Stomach (tissue), 9 donors: ENCODE results near the gene AGMO. TPM values are rescaled to one million over a fixed set of nuclear protein-coding genes. Genes with fewer than 3 reads are reported as not detected.

Experiments used
- DNase-seq, 2 donors: peaks; one replicate each; pipeline versions ENCODE4 v3.0.0 to v3.0.0-alpha.2; 2013 to 2019
- H3K27ac ChIP-seq, 5 donors: fragments of 200-600 bp in 4 of 5; sonication (generic) in 4 of 5; one replicate each; pipeline ENCODE4 v1.5.1; 2013 to 2019; ENCODE audit warnings: mild to moderate bottlenecking in 1 of 5, moderate library complexity in 1 of 5
- H3K27me3 ChIP-seq, 3 donors: fragments of 200-600 bp; sonication (generic); one replicate each; pipeline ENCODE4 v1.5.1; 2017 to 2019; ENCODE audit warnings: mixed run types in 1 of 3
- H3K36me3 ChIP-seq, 4 donors: fragments of 200-600 bp; sonication (generic); 1 replicate in 3 of 4; 2 replicates in 1 of 4; pipeline ENCODE4 v1.5.1; 2016 to 2019
- H3K4me1 ChIP-seq, 4 donors: fragments of 200-600 bp; sonication (generic); one replicate each; pipeline ENCODE4 v1.5.1; 2016 to 2019
- H3K4me3 ChIP-seq, 4 donors: fragments of 200-600 bp; sonication (generic) in 3 of 4; one replicate each; pipeline ENCODE4 v1.5.1; 2016 to 2019; ENCODE audit warnings: mild to moderate bottlenecking in 1 of 4
- H3K9me3 ChIP-seq, 4 donors: fragments of 200-600 bp; sonication (generic); one replicate each; pipeline ENCODE4 v1.5.1; 2016 to 2019
- CTCF ChIP-seq, 7 experiments: fragments of 450-650 bp in 4 of 7; fragments of 200-600 bp in 3 of 7; sonication (generic) in 3 of 7; IDR thresholded peaks; one replicate each; pipeline ENCODE4 v1.5.1; 2016 to 2019; ENCODE audit warnings: antibody characterized with exemption in 7 of 7, control low read depth in 2 of 7, mild to moderate bottlenecking in 1 of 7
- EP300 ChIP-seq: sonication (generic); formaldehyde crosslinking; IDR thresholded peaks from one replicate; pipeline ENCODE4 v1.6.1; 2017; ENCODE audit warnings: antibody characterized with exemption
- POLR2A ChIP-seq, 4 donors: fragments of 450-650 bp; IDR thresholded peaks; one replicate each; pipeline ENCODE4 v1.6.1; 2016; ENCODE audit warnings: antibody characterized with exemption in 4 of 4, control low read depth in 2 of 4, mild to moderate bottlenecking in 1 of 4, moderate library complexity in 1 of 4
- POLR2AphosphoS5 ChIP-seq, 3 donors: sonication (generic); formaldehyde crosslinking; IDR thresholded peaks; one replicate each; pipeline ENCODE4 v1.6.1; 2016; ENCODE audit warnings: antibody characterized with exemption in 3 of 3
- WGBS, 5 donors: extraction: QIAGEN DNeasy Blood & Tissue Kit in 3 of 5; methylation state at CpG; one replicate each; pipeline versions ENCODE4 v1.1.5 to v1.1.7; 2013 to 2018; 5-methylcytosine and 5-hydroxymethylcytosine counted together
- intact Hi-C: fragments of 100-400 bp; cut with DNase I; formaldehyde crosslinking; loops from one replicate; pipeline ENCODE4 v1.15.1; 2023; ENCODE audit warnings: low total_unique reads
- polyA plus RNA-seq, 3 donors: library from polyadenylated mRNA; stranded (reverse); fragments of 200-250 nt; gene quantifications; one replicate each; pipeline ENCODE4 v1.2.3, GENCODE V29; 2013
- total RNA-seq, 5 donors: library from RNA; depleted of rRNA; stranded (reverse); fragments of >200 nt; gene quantifications; one replicate each; pipeline versions ENCODE4 v1.1.0 to v1.2.3, GENCODE V29; 2014 to 2016
- donor health status: healthy with polysubstance abuse.
- donor health status: Bipolar disorder and iron deficiency.
- donor health status: healthy.

Gene AGMO
- total and polyA plus RNA-seq, 8 donors = 0.03 to 33.0 (median 5.0) TPM; not detected in 5

GRCh38 chr7:15252181-15252580 lies 309.6 kb downstream of the AGMO start:
- WGBS, 5 donors = 73 to 100% (median 96%) methylated on average over 1 of the region's 1 CpG

GRCh38 chr7:15248514-15248913 lies 313.3 kb downstream of the AGMO start:
- Histone ChIP-seq H3K36me3 (no peaks in the 10 kb centered on the region), H3K4me3 (no peak overlapping the region), H3K9me3 (no peaks in the 10 kb centered on the region), H3K27me3 (no peaks in the 10 kb centered on the region), H3K4me1 (no peaks in the 10 kb centered on the region), H3K27ac (no peak overlapping the region)
- WGBS, 5 donors = 57 to 83% (median 64%) methylated on average over 2 of the region's 2 CpGs
- intact Hi-C loops = no loop called here
- TF ChIP-seq POLR2AphosphoS5 (IDR thresholded peaks at IDR 0.05) (no peak), POLR2A (IDR thresholded peaks at IDR 0.05) (no peak), EP300 (no peak), CTCF (IDR thresholded peaks at IDR 0.05) (no peak)
- no peak for DNase-seq

More at GRCh38 chr7:15252181-15252580, 309.6 kb downstream of the AGMO start:
- TF ChIP-seq CTCF (IDR thresholded peaks at IDR 0.05) (no peak), POLR2AphosphoS5 (IDR thresholded peaks at IDR 0.05) (no peak)
- no peak for DNase-seq
- peaks cover 0 to 7% (median 0%) of the 10 kb centered on the region in 4 donors for H3K9me3 ChIP-seq
- intact Hi-C loops = no loop called here
- H3K27ac ChIP-seq = no peak overlapping the region
- H3K4me1 ChIP-seq = no peaks in the 10 kb centered on the region
- H3K36me3 ChIP-seq = no peaks in the 10 kb centered on the region
- H3K27me3 ChIP-seq = no peaks in the 10 kb centered on the region
- no peak overlapping the region for H3K4me3 ChIP-seq

- Histone ChIP-seq H3K36me3 (no peaks in the 10 kb centered on the region), H3K27ac (no peak overlapping the region), H3K27me3 (no peaks in the 10 kb centered on the region), H3K4me1 (no peaks in the 10 kb centered on the region), H3K4me3 (no peak overlapping the region), H3K9me3 (no peaks in the 10 kb centered on the region)
- TF ChIP-seq CTCF (IDR thresholded peaks at IDR 0.05) (no peak), POLR2AphosphoS5 (IDR thresholded peaks at IDR 0.05) (no peak), POLR2A (IDR thresholded peaks at IDR 0.05) (no peak), EP300 (no peak)
- 45 to 55% (median 49%) methylated on average over 2 of the region's 2 CpGs for WGBS, 5 donors
- DNase-seq = peak in 1 of 2 donors; percentile 27
- intact Hi-C loops = no loop called here
Measured at GRCh38 chr7:15245831-15246230, 316.0 kb downstream of the AGMO start.

- Histone ChIP-seq H3K27me3 (no peaks in the 10 kb centered on the region), H3K4me3 (no peak overlapping the region), H3K4me1 (no peaks in the 10 kb centered on the region), H3K27ac (no peak overlapping the region), H3K9me3 (no peaks in the 10 kb centered on the region), H3K36me3 (no peaks in the 10 kb centered on the region)
- WGBS, 5 donors = 75 to 84% (median 82%) methylated on average over 4 of the region's 4 CpGs
- no peak for DNase-seq
- intact Hi-C loops = no loop called here
- TF ChIP-seq EP300 = no peak
- TF ChIP-seq CTCF (IDR thresholded peaks at IDR 0.05) = no peak
- no peak for TF ChIP-seq POLR2A (IDR thresholded peaks at IDR 0.05)
- TF ChIP-seq POLR2AphosphoS5 (IDR thresholded peaks at IDR 0.05) = no peak
Measured at GRCh38 chr7:15239801-15240200, 322.0 kb downstream of the AGMO start.
